Measurements from ENCODE around the gene PIK3IP1. TPM values are rescaled to one million over a fixed set of nuclear protein-coding genes. Genes with fewer than 3 reads are reported as not detected.

Gene PIK3IP1
- total and polyA plus RNA-seq, 2 of the 8 experiments (the other 6 are each of a cell fraction or from before 2014, with no cell fraction given): 1.00 to 1.3 TPM

DNA sequence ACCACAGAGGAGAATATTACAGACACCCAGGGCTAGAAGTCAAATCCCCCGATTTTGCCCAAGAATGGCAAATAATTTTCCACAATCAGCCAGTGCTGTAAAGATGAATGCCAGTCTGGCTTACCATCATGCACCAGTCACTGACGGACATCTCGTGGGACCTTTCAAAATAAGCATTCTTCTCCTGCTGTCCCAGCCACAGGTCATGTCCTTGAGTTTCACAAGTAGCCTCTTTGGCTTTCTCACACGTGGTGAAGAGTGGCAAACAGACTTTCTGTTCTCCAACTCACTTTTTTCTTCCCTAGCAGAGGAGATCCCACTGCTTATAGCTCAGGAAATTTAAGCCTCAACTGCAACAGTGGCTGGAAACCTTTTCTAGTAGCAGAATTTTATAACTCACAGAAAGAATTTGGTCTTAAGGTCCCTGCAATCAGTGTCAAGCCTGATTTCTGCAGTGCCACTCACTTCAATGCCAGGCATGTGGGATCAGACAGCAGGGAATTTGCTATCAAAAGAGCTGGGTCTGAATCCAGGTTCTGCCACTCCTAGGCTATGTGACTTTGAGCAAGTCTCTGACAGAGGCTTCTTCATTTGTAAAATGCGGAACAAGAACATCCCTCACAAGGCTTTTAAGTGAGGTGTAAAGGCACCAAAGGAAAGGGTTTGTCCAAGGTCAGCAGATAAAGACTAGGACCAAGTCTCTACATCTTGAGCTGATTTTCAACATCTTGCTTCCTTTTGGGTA, 3.6 kb downstream of the PIK3IP1 start:
- Histone ChIP-seq H3K23ac (ENCODE audit: insufficient read length) (no peak overlapping the region), H2AFZ (ENCODE audit: low read length) (no peak overlapping the region), H2BK5ac (ENCODE audit: low read depth, low read length) (no peak overlapping the region), H3K79me1 (ENCODE audit: low read depth, low read length) (no peaks in the 10 kb centered on the region), H3K14ac (ENCODE audit: insufficient read length) (no peak overlapping the region), H3K4me1 (replicated peaks in 1 of 4; ENCODE audit: control insufficient read depth in 3 of 4, insufficient read depth in 4 of 4, low read length in 3 of 4) (peaks cover 0 to 16% (median 5%) of the 10 kb centered on the region in 4 experiments; a peak in 5 of 7 replicates), H2AK5ac (ENCODE audit: low read depth, low read length) (no peak overlapping the region), H3K23me2 (ENCODE audit: low read depth, low read length) (peaks cover 8% of the 10 kb centered on the region), H2BK15ac (ENCODE audit: low read length) (no peak overlapping the region), H3K36me3 (ENCODE audit: control insufficient read depth in 2 of 4, insufficient read depth in 4 of 4, low read length in 3 of 4) (no peaks in the 10 kb centered on the region), H3K18ac (ENCODE audit: extremely low read depth, low read length) (no peak overlapping the region), H3K4me3 (ENCODE audit: extremely low read depth in 1 of 4, insufficient read depth in 2 of 4, low read depth in 3 of 4, low read length in 4 of 4) (no peak overlapping the region), H3K56ac (replicated peaks; ENCODE audit: insufficient read length, low read depth, low read length) (no peak overlapping the region), H3K9me3 (ENCODE audit: insufficient read depth in 2 of 2, low read depth in 1 of 2, low read length in 1 of 2) (no peaks in the 10 kb centered on the region), H3K79me2 (ENCODE audit: control insufficient read depth in 1 of 2, insufficient read depth in 2 of 2, low read length in 2 of 2) (no peaks in the 10 kb centered on the region), H4K5ac (ENCODE audit: insufficient read length, low read depth, low read length) (no peak overlapping the region), H4K91ac (replicated peaks; ENCODE audit: insufficient read length, low read length) (no peak overlapping the region), H3K9ac (replicated peaks in 1 of 4; ENCODE audit: extremely low read depth in 1 of 4, low read depth in 3 of 4, low read length in 3 of 4) (no peak overlapping the region), H3K4me2 (ENCODE audit: insufficient read depth in 1 of 2, low read depth in 2 of 2, low read length in 2 of 2) (no peak overlapping the region), H4K20me1 (replicated peaks in 1 of 2; ENCODE audit: control insufficient read depth in 1 of 2, insufficient read depth in 2 of 2, low read length in 2 of 2) (no peaks in the 10 kb centered on the region), H3K27ac (ENCODE audit: low read depth, low read length) (no peak overlapping the region), H2BK120ac (replicated peaks; ENCODE audit: low read depth, low read length) (no peak overlapping the region), H2BK12ac (ENCODE audit: low read depth, low read length) (no peak overlapping the region), H4K8ac (ENCODE audit: extremely low read depth, insufficient read depth, low read length) (no peak overlapping the region), H2BK20ac (ENCODE audit: low read length) (no peak overlapping the region), H3K27me3 (replicated peaks in 1 of 4; ENCODE audit: control insufficient read depth in 3 of 4, extremely low read depth in 1 of 4, insufficient read depth in 3 of 4, low read length in 3 of 4) (peaks cover 6 to 30% (median 20%) of the 10 kb centered on the region in 4 experiments; a peak in 6 of 7 replicates), H3K4ac (replicated peaks; ENCODE audit: insufficient read length, low read depth, low read length) (no peak overlapping the region)
- POLR2A ChIA-PET (ENCODE audit: partially characterized antibody): interaction anchor here (0.8 to 1.5 kb wide), 3 partner anchors 14 to 58 kb away, joined by 3 to 5 read pairs (median 3); partner anchors contain the start of gene PATZ1
- CTCF ChIA-PET (ENCODE audit: partially characterized antibody): interaction anchor here (1.0 to 2.3 kb wide), 4 partner anchors 9 to 33 kb away, joined by 3 to 9 read pairs (median 6); no protein-coding TSS in a partner anchor
- FAIRE-seq (no peak), DNase-seq (ENCODE audit: low read depth in 1 of 2, low spot score in 2 of 2) (no peak)
- TF ChIP-seq PHF8 (conservative IDR thresholded peaks at IDR 0.05; ENCODE audit: low read depth, low read length) (no peak), POLR2A (IDR thresholded peaks at IDR 0.05; ENCODE audit: control extremely low read depth in 1 of 2, low read depth in 2 of 2, low read length in 2 of 2) (no peak), GABPA (IDR thresholded peaks at IDR 0.05; ENCODE audit: borderline replicate concordance, insufficient read depth, low read length) (no peak), ASH2L (IDR thresholded peaks at IDR 0.05; ENCODE audit: low read length) (no peak), EZH2 (IDR thresholded peaks at IDR 0.05; ENCODE audit: low read depth, low read length, severe bottlenecking) (no peak)
- TF ChIP-seq, protein P1, sequence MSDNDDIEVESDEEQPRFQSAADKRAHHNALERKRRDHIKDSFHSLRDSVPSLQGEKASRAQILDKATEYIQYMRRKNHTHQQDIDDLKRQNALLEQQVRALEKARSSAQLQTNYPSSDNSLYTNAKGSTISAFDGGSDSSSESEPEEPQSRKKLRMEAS (IDR thresholded peaks at IDR 0.05): no peak
- WGBS, 2 experiments (ENCODE audit: extremely low coverage in 1 of 2, insufficient coverage in 1 of 2, insufficient read length in 1 of 2, insufficient replicate concordance in 2 of 2, low coverage in 1 of 2, low lambda C conversion rate in 2 of 2, missing lambda C conversion rate in 1 of 2): 79% methylated on average over 5 of the region's 5 CpGs; no CpG with 5 or more reads in 1 of the 2 experiments
